Measurements from ENCODE around the gene KCNQ1. TPM values are rescaled to one million over a fixed set of nuclear protein-coding genes. Genes with fewer than 3 reads are reported as not detected.

Gene KCNQ1
- total RNA-seq, 2 donors from 2014 or later, result 33.5 to 39.7 TPM

DNA sequence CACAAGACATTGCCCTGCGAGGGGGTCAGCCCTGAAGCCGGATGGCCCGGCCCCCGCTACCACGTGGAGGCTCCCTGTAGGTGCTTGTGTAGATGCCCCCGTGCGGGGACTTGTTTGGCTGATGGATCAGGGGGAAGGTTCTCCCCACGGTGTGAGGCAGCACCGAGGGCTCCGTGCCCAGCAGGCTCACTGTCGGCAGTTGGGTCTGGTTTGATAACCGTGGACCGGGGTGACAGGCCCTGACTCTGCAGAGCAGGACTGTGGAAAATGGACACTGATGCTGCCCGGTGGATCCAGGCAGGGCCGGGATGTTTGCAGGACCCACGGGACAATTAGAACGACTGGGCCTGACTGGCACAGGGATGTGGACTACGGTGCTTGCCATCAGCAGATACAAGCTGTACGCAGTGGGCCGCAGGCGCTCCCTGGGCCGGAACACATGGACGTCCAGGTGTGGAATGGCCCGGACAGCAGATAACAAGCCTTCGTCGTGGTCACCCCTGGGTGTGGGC lies 19.0 kb downstream of the KCNQ1 start:
- DNase-seq (no peak), ATAC-seq (peak; percentile 8 to 14)
- intact Hi-C loops (cut with DNase I), result no loop called here

DNA sequence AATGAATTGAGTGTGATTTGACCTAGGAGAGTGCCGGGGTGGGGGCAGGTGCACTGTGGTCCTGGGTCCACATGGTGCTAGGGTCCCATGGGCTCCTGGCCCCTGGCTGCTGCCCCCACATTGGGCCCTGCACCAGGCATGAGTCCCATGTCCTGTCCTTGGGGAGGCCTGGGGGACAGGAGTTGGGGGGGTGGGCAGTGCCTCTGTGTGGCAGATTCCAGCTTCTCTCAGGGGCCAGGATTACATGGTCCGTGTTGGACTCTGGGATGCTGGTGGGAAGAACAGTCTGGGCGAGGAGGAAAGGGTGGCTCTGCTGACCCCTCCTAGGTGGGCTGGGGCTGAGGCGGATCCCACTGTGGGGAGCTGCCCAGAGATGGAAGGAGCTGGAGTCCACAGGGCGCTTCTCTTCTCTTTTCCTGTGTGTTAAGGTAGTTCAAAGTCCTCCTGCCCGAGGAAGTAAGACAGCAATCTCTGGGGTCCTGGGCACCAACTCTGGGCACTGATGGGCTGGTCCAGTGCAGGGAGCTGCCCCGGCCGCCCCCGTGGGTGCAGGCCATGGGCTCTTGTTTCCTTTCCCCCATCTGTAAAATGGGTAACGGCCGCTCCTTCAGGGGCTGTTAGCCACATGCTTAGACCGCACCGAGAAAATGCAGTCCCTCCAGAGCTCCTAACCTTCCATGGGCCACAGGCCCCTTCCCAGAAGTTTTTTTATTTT lies 19.8 kb downstream of the KCNQ1 start:
- intact Hi-C loops (cut with DNase I), result no loop called here
- no peak for DNase-seq

DNA sequence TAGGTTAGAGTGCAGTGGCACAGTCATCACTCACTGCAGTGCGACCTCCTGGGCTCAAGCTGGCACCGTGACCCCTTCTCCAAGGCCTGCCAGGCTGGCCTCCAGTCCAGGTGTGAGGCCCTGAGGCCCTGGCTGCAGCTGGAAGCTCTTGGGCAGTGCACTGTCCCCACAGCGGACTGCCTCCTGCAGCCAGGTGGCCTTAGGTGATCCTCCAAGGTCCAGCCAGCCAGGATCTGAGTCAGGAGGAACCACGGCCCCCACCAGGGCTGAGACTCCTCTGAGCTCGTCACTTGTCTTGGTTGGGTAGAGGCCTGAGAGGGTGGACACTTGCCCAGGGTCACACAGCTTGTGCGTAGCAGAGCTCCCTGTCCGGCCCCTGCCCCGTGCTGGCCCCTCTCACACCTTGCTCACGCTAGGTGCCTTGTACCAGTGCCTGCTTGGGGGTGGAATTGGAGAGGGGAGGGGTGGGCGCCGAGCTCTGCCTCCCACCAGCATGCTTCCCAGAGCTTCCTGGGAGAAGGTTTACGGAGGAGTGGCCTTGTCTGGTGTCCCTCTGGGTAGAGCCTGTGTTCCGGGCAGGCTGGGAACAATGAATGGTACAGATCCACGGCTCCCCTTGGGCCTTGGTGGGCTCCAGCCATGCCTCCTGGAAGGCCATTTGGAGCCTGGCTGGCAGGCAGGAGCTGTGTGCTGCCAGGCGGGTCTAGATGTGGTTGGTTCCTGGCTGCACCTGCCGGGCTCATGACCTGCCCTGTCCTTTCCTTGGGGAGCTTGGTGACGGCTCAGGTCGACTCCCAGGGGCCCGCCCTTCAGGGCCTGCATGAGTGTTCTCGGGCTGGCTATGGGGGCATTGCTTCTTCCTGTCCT lies 20.6 kb downstream of the KCNQ1 start:
- intact Hi-C loops (cut with DNase I), result no loop called here
- ATAC-seq (no peak), DNase-seq (no peak)

More for the DNA sequence above, 19.8 kb downstream of the KCNQ1 start:
- no peak for ATAC-seq

DNA sequence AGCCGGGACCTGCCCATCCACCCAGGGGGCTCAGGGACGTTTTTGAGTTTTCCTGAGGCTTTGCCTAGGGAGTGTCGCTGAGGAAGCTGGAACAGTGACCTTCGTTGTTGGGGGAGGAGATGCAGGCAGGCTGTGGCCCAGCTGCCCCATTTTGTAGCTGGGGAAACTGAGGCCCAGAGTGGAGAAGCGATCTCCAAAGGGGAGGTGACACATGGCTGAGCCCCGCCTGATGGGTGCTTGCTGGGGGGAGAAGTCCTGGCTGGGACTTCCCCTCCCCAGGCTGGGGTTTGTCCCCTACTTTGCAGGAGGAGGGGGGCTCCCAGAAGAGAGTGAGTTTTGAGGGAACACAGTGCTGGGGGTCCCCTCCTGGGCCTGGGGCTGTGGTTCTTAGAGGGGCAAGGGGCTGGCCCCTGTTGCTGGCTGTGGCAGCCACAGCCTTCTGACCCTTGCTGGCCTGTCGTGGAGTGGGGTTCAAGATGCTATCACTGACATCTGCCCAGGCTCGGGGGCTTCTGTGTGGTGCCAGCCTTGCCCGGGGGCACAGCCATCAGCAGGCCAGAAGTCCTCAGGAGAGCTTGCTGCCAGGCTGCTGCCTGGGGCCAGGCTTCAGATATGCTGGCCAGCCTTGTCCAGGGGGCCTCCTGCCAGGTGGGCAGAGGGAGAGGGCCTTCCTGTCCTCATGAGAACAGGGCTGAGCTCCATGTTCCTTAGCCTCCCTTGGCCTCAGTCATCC lies 21.4 kb downstream of the KCNQ1 start:
- intact Hi-C loops (cut with DNase I), result no loop called here
- no peak for DNase-seq

DNA sequence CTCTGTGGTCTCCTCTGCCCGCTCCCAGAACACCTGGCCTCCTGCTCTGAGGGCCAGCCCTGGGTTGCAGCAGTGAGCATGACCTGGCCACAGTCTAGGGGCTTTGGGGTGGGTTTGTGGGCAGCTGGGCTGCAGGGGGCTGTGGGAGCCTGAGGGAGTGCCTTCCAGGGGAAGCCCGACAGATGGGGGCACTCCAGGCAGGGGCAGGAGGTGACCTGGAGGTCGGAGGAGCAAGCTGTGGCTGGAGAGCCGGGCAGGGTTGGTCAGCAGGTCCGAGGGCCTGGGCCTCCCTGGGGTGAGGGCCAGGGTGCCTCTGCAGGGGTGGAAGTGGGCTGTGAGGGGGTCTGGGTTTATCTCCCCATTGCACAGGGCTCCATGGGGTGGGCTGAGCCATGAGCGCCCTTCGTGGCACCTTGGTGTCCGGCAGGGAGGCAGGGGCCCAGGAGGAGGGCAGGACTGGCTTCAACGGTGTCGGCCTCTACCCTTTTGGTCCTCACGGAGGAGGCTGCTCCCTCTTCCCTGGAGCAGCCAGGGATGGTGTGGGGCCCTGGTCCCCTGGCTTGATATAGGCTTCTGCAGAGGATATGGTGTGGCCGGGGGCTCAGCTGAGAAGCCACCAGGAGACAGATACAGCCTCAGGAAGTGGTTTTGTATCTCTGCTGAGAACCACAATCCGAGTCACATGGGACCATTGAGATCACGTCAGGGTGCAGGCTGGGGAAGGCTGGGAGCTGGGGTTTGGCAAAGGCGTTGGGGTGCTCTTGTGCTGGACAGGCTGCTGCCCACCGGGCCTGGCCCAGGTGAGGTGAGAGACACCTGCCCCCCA lies 22.3 kb downstream of the KCNQ1 start:
- DNase-seq (no peak), ATAC-seq (peak in 1 of 2 donors; percentile 17)
- intact Hi-C loops (cut with DNase I), result no loop called here

More for the DNA sequence above, 21.4 kb downstream of the KCNQ1 start:
- no peak for ATAC-seq

DNA sequence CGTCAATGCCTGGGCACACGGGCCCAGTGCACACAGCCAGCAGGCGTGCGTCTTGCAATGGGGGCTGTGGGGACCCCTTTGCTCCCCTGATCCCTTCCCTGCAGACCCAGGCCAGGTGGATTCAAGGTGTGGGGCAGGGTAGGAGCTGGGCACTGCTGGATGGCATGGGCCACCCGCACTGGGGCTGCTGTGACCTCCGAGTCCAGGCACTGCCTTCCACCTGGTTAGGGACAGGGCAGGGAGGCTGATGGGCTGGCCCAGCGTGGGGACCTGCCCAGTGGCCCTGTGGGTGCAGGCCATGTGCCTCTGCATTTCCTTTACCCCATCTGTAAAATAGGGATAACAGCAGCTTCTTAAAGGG lies 22.9 kb downstream of the KCNQ1 start:
- ATAC-seq (no peak), DNase-seq (no peak)
- intact Hi-C loops (cut with DNase I), result no loop called here

DNA sequence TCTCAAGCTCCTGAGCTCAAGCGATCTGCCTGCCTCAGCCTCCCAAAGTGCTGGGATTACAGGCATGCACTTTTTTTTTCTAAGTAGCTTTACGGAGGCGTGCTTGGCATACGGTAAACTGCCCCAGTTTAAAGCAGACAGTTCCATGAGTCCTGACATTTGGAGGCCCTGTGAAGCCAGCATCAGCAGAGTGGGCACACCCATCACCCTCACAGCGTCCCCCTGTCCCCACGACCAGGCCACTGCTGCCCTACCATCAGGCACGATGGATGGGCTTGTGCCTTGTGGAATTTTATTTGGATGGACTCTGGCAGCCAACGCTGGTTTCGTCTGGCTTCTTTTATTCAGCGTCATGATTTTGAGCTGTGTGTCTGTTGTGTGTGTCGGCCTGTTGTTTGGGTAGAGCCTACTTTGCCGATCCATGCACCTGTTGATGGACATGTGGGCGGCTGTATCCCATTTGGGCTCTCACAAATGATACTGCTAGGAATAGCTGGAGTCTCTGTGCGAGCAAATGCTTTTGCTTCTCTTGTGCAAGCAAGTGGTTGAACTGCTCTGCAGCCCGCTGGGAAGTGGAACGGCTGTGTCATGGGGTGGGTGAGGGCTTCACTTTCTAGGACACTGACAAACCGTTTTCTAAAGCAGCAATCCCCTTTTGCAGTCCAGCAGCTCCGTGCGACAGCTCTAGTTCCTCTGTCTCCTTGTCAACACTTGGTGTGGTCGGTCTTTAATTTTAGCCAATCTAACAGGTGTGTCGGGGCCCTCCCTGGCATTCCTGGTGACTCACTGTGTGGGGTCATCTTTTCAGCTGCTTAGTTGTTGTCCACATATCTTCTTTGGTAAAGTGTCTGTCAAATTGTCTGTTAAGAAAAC lies 23.8 kb downstream of the KCNQ1 start:
- DNase-seq, result no peak
- intact Hi-C loops (cut with DNase I), result no loop called here
- no peak for ATAC-seq

DNA sequence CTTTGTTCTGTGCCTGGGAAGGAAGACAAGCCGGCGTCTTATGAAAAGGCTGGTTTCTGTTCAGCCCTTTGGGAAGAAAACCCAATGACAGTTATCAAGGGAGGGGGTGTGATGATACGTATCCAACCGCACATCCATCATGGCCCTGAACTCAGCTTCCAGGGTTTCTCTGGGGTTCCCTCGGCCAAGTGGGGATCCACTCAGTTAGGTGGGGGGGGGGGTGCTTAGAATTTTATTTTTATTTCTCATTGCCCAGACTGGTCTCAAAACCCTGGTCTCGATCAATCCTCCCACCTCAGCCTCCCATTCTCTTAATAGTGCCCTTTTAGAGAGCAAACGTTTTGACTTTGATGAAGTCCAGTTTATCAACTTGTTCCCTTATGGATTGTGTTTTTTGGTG lies 25.7 kb downstream of the KCNQ1 start:
- intact Hi-C loops (cut with DNase I), result no loop called here
- ATAC-seq, result no peak

DNA sequence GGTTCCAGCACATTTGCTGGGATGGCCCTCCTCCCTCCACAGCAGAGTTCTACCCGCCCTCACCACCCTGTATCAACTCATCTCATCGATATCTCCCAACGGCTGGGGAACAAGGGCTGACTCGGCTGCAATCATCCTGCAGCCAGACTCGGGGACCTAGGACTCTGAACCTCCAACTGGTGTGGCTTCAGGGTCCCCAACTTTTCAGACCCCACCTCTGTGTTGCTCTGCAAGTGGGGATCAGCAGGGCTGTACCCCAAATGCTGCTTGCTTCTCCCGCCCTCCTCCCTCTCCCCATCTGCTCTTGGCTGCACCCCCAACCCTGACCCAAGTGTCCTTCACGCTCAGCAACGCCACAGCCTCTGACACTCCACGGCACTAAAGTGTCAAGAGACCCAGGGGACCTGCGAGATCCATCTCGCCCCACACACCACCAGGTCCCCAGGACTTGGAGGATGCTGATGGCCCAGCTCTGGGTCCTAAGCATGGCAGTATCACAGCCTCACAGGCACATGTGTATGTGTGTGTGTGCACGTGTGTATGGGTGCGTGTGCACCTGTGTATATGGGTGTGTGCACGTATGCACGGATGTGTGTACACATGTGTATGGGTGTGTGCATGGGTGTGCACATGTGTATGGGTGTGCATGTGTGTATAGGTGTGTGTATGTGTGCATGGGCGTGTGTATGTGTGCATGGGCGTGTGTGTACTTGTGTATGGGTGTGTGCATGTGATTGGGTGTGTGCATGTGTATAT lies 26.4 kb downstream of the KCNQ1 start:
- DNase-seq, result no peak
- no peak for ATAC-seq
- intact Hi-C loops (cut with DNase I), result no loop called here

More for the DNA sequence above, 25.7 kb downstream of the KCNQ1 start:
- no peak for DNase-seq

DNA sequence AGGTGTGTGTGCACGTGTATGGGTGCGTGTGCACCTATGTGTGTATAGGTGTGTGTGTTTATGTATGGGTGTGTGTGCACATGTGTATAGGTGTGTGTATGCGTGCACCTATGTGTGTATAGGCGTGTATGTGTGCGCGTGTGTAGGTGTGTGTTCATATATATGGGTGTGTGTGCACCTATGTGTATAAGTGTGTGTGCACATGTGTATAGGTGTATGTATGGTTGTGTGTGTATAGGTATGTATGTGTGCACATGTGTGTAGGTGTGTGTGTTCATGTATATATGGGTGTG lies 26.9 kb downstream of the KCNQ1 start:
- intact Hi-C loops (cut with DNase I), result no loop called here
- ATAC-seq (no peak), DNase-seq (no peak)

DNA sequence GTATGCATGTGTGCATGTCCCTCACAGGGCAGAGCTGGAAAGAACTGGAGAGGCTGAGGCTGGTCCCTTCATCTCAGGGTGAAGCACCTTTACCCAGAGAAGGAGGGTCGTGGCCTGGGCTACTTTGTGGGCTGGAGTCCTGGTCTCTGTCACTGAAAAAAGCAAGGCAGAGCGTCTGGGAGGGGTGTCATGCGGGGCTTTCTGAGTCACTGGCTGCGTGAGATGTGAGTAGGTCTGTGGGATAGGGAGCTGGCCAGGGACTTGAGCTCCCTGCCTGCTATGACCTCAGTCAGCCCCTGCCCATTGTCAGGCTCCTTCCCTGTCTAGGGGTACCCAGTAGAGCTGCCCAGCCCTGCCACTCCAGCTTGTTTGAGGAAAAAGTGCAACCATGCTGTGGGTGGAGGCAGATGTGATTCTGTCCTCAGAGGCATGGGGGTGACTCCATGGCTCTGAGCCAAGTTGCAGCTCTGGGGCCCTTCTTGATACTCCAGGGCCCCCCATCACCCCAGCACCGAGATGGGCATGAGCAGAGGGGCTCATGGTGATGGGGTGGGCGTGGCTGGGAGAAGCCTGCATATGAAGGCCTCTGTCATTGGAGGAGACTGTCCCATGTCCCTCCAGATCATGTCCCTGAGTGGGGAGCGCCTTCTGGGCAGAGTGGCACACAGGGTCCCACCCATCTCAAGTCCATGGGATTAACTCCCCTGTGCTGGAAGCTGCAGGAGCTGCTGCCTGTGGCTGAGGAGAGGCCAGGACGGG lies 27.8 kb downstream of the KCNQ1 start:
- intact Hi-C loops (cut with DNase I), result no loop called here
- no peak for DNase-seq
- ATAC-seq, result no peak

DNA sequence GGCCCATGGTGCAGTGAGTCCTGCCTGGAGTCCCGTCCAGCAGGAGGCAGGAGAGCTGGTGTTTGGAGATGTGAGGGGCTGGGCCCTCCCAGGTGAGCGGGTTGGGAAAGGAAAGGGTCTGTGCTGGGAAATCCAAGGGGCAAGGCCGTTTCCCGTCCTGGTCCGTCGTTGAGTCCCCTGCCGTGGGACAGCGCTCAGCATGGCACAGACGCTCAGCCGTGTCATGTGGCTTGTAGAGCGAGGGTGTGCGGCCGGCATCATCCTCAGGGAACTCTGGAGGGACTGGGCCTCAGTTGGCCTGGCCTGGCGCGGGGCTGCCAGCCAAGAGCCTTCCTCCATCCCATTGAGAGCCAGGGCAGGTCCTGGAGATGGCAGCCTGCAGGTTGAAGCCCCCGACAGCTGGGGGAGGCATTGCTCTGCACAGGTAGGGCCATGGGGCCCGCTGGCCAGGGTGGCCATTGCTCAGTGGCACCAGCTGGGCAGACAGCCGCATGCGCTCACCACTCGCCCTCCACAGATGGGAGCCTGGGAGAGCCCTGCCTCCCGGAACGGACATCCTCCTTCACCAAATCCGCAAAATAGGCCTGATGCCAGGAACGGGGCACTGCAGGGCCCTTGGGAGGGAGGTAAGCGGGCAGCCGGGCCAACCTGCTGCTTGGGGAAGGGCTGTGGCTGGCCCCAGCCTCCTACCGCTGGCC lies 28.7 kb downstream of the KCNQ1 start:
- DNase-seq (no peak), ATAC-seq (peak; percentile 23 to 30)
- intact Hi-C loops (cut with DNase I), result no loop called here

DNA sequence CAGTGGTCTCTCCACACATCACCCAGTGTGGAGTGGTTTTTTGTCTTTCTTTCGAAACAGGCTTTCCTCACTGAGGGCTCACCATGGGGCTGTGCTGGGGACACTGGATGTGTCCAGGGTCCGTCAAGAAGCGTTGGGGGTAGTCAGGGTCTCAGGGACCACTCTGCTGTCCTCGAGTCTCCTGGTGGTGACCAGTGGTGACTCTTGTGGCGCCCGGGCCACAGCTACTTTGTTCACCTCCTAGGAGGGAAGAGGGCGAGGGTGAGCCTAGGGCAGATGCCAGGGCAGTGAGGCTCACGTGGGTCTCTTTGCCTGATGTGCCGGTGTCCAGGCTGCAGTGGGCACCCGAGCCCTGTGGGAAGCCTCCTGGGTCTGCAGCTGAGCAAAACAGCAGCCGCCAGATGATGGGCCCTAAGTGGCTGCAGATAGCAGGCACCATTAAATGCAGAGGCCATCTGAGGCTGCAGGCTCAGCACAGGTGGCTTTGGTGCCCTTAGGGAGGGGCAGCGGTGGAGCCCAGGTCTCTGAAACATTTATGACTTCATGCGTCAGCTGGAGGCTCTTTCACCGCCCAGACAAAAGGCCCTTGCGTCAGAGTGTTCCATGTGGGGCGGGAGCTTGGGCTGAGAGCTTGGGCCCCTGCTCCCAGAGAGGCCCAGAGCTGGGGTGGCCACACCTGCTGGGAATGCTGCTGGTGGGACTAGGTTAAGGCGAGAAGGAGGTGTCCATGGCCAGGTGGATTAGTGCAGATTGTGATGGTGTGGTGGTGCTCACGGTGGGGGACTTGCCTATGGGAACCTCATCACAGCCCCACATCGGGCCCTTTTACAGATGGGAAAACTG lies 29.5 kb downstream of the KCNQ1 start:
- DNase-seq (no peak), ATAC-seq (peak; percentile 30 to 72)
- intact Hi-C loops (cut with DNase I), result no loop called here

DNA sequence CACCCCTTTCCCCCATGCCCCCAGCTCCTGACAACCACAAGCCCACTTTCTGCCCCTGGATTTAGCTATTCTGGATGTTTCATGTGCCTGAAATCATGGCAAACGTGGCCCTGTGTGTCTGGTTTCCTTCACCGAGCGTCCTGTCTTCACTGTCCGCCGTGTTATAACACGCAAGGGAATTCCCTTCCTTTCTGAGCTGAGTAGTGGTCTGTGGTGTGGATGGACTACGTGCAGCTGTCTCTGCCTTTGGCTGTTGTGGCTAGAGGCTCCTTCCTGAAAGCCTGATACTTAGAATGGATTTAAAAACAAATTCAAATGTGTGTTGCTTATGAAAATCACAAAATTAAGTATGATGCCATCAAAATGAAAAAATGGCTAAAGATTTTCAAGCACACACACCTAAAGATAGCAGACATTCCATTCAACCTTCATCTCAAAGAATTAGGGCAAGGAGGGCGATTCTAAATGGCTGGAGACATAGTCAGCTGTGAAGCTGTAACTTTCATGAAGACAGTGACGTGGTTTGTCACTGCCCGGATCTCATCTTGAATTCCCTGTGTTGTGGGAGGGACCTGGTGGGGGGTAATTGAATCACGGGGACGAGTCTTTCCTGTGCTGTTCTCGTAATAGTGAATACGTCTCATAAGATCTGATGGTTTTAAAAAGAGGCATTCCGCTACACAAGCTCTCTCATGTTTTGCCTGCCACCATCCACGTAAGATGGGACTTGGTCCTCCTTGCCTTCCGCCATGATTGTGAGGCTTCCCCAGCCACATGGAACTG lies 30.5 kb downstream of the KCNQ1 start:
- DNase-seq, result no peak
- intact Hi-C loops (cut with DNase I), result no loop called here

DNA sequence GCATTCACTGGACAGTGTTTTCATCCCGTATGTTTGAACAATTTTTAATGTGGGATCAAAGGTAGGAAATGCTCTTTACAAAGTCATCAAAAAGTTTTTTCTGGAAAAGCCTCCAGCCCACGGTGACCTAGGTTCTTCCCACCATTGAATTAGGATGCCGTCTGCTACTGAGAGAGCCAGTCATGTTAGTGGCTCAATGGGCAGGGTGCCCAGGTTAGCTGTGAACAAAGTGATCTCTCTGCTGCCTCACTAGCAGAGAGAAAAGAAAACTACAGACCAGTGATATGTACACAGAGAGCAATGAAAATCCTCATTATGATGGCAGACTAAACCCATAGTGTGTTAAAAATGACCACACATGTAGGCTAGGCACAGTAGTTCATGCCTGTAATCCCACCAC lies 32.4 kb downstream of the KCNQ1 start:
- intact Hi-C loops (cut with DNase I), result no loop called here
- DNase-seq, result no peak

More for the DNA sequence above, 30.5 kb downstream of the KCNQ1 start:
- no peak for ATAC-seq

More for the DNA sequence above, 32.4 kb downstream of the KCNQ1 start:
- ATAC-seq, result peak in 1 of 2 donors; percentile 39
